Endometrial microvascular endothelial cells (primary cell): ENCODE results near the gene MYO7A. TPM values are rescaled to one million over a fixed set of nuclear protein-coding genes. Genes with fewer than 3 reads are reported as not detected.

Source experiments
- in situ Hi-C: cut with HindIII; loops from 2 replicates; pipeline ENCODE4 v1.10.0; 2017; ENCODE audit warnings: low sequenced_read_pairs, low pct_unique_long_range_greater_than_20kb; ENCODE audit errors: inconsistent ontology term
- total RNA-seq: library from RNA; depleted of rRNA; stranded (reverse); fragments of >200 nt; gene quantifications from one replicate; pipeline ENCODE4 v1.2.3, GENCODE V29; 2015; ENCODE audit errors: inconsistent ontology term

The MYO7A gene
- total RNA-seq, 1 donor from 2014 or later: not detected

DNA sequence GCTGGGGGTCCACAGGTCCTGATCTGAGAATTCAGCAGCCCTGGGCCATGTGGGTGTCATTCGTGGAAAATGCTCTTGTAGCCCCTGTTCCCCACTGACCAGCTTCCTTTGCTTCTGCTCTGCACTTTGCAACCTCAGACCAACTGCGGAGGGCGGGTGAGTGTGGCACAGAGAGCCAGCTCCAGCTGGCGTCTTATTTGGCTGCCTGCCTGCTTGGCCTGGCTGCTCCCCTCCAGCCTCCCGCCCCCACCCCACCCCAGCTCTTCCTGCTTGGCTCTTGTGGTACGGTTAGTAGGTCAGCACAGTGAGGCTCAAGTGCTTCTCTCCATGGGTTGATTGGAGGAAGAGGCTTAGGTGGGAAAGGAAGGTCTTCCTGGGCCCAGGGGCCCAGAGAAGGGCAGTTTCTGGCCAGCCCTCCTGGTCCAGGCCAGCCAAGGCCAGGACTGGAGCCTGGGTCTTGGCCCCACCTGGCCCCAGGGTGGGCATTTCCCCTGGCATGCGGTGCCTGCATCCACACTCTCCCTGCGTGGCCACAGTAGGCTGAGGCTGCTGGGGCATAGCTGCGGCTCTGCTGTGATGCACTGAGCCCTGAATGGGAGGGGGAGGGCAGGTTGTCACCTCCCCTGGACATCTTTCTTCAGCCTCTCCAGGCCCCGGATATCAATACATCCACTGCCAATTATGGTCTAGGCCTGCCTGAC is 26.5 kb downstream of the MYO7A start:
- in situ Hi-C loops: no loop called here

GRCh38 chr11:77155082-77155475 is 27.0 kb downstream of the MYO7A start:
- in situ Hi-C loops: no loop called here

DNA sequence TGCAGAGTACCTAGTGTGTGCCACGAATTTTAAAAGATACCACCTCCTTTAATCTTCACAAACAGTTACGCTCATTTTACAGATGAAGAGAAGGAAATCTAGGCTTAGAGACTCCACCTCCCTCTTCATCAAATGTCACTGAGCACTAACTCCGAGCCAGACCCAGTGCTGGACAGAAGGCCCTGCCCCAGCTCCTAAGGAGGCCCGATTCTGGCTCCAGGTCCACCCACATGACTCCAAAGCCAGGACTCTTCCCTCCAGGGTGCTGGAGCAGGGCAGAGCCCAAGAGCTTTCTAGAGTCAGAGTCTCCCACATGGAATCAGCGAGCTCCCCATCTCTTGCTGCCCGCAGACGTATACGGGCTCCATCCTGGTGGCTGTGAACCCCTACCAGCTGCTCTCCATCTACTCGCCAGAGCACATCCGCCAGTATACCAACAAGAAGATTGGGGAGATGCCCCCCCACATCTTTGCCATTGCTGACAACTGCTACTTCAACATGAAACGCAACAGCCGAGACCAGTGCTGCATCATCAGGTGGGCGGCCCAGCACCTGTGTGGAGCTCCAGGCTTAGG is 27.6 kb downstream of the MYO7A start:
- in situ Hi-C loops: no loop called here

DNA sequence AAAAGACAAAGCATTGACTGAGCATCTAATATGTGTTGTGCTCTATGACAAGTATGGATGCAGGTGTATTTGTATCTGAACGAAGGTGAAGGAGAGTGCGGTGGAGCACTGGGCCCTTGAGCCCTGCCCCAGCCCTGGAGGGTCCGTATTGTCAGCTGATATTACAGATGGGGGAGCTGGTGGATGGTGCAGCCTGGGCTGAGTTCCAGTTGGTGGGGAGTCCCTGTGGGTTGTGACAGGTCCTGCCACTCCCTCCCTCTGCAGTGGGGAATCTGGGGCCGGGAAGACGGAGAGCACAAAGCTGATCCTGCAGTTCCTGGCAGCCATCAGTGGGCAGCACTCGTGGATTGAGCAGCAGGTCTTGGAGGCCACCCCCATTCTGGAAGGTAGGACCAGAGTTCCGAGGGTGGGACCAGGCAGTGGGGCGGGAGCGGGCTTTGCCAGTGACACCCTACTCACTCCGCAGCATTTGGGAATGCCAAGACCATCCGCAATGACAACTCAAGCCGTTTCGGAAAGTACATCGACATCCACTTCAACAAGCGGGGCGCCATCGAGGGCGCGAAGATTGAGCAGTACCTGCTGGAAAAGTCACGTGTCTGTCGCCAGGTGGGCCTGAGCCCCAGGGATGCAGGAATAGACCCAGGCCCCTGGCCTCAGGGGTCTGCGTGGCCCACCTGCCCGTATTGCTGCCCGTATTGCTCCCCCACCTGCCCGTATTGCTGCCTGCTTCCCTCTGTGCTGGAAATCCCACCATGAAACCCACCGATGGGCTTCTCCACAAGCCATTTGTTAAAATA is 28.6 kb downstream of the MYO7A start:
- in situ Hi-C loops: no loop called here

GRCh38 chr11:77158041-77158695 is 30.1 kb downstream of the MYO7A start:
- in situ Hi-C loops: no loop called here

DNA sequence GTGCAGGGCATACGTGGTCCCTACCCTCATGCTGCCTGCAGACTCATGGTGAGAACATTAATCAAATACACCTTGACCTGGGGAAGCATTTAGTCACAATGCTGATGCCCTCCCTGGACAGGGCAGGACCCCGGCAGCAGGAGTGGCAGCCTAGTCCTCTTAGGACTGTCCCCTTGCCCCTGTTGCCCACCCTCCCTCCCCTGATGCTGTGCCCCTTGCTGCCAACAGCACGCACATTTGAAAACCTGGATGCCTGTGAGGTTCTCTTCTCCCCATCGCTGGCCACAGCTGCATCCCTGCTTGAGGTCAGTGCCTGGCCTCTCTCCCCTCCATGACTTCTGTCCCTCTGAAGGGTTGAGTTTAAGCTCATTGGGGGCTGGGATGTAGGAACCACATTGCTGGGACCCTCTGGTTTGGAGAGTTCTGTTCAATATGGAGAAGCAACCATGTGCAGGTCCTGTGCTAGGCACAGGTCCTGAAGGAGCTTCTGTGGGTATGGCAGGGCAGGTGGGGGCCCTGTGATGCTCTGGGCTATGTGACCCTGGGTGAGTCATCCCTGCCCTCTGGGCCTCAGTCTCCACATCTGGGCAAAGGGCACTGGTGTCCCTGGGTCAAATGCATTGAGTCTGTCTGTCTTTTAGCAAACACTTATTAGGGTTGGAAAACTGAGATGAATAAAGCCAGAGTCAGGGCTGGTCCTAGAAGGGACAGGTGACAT is 31.3 kb downstream of the MYO7A start:
- in situ Hi-C loops: no loop called here

DNA sequence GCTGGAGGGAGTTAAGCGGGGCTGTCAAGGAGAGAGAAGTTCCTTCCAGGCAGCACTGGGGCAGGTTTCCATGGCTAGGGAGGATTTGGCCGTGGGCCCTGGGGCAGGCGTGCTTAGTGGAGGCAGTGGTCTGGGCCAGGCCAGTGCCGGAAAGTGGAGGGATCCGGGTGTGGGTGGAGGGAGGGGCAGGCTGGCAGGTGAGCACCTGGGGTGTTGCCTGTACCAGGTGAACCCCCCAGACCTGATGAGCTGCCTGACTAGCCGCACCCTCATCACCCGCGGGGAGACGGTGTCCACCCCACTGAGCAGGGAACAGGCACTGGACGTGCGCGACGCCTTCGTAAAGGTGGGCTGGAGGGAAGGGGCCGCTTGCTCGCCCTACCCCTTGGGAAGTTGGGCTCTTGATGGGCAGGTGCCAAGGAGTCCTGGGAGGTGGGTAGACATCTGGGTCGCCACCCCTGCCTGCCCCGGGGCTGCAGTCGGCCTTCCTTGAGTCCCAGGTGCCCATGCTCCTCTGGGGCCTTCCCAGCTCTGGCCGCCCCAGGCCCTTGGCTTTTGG is 32.0 kb downstream of the MYO7A start:
- in situ Hi-C loops: no loop called here

- in situ Hi-C loops: no loop called here
Measured at GRCh38 chr11:77163271-77163670, 35.2 kb downstream of the MYO7A start.

- in situ Hi-C loops: no loop called here
Measured at GRCh38 chr11:77165066-77165465, 37.0 kb downstream of the MYO7A start.

DNA sequence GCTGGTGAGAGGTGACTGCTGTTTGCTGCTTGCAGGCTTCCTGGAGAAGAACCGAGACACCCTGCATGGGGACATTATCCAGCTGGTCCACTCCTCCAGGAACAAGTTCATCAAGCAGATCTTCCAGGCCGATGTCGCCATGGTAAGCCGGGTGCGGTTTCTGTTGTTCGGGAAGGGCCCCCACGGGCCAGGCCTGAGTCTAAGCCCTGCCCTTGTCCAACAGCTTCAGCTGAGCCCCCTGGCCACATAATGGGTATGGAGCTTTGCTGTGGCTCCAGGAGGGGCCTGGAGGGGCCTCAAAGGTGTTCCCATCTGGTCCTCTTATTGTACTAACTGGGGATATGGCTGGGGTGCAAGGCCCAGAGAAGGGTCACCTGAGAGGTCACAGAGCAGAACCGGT is 38.0 kb downstream of the MYO7A start:
- in situ Hi-C loops: no loop called here

GRCh38 chr11:77167111-77167626 is 39.1 kb downstream of the MYO7A start:
- in situ Hi-C loops: no loop called here

- in situ Hi-C loops: no loop called here
Measured at GRCh38 chr11:77167791-77168190, 39.7 kb downstream of the MYO7A start.

- in situ Hi-C loops: no loop called here
Measured at GRCh38 chr11:77170107-77170506, 42.1 kb downstream of the MYO7A start.

GRCh38 chr11:77171254-77171653 is 43.2 kb downstream of the MYO7A start:
- in situ Hi-C loops: no loop called here

GRCh38 chr11:77171885-77172665 is 44.0 kb downstream of the MYO7A start:
- in situ Hi-C loops: no loop called here

GRCh38 chr11:77172666-77172982 is 44.6 kb downstream of the MYO7A start:
- in situ Hi-C loops: no loop called here

DNA sequence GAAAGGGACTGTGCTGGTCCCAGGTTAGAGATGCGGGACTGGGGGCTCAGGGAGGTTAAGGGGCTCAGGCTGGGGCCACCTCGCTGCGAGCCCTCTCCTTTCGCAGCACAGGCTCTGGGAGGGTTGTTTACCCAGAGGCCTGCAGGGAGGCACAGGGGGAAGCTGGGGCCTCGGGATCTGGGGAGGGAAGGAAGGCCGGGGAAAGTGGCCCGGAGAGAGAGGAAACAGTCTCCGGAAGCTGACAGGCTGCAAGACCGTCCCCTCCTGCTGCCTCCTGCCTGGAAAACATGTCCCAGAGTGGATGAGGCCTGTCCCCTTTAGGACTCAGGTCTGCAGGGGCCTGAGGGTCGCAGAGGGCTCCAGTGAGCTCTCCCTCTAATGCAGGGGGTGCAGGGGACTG is 45.4 kb downstream of the MYO7A start:
- in situ Hi-C loops: no loop called here

DNA sequence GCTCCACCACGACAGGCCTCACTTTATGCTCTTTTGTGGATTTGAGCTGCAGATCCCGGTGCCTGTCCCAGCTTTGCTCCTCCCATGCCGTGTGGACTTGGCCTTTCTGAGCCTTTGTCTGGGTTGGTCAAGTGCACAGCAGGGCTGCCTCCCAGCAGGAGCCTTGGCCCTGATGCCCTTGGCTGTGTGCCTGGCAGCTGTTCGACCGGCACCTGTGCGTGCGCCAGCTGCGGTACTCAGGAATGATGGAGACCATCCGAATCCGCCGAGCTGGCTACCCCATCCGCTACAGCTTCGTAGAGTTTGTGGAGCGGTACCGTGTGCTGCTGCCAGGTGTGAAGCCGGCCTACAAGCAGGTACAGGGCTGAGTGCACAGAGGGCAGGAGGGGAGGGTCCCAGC is 46.5 kb downstream of the MYO7A start:
- in situ Hi-C loops: no loop called here
